ENCODE results near the gene MYO1C. TPM values are rescaled to one million over a fixed set of nuclear protein-coding genes. Genes with fewer than 3 reads are reported as not detected.

Gene MYO1C
- total and polyA plus RNA-seq, 2 donors (not counting 1 experiment from before 2014, with no cell fraction given), result 164 to 190 TPM

- Histone ChIP-seq H3K27ac (ENCODE audit: insufficient read depth, low read length) (no peak overlapping the region), H3K9ac (ENCODE audit: insufficient read depth, low read length) (no peak overlapping the region), H2AFZ (ENCODE audit: low read length) (no peak overlapping the region), H4K20me1 (ENCODE audit: control insufficient read depth, extremely low read depth, insufficient read depth, low read length) (no peaks in the 10 kb centered on the region), H3K79me2 (ENCODE audit: control insufficient read depth, insufficient read depth, low read length) (peaks cover 2% of the 10 kb centered on the region), H3K4me3 (replicated peaks in 1 of 4; ENCODE audit: control extremely low read depth in 1 of 4, insufficient read depth in 1 of 4, low read depth in 3 of 4, low read length in 4 of 4) (no peak overlapping the region), H3K36me3 (ENCODE audit: control insufficient read depth, insufficient read depth, low read length) (peaks cover 4% of the 10 kb centered on the region), H3K27me3 (ENCODE audit: control insufficient read depth, insufficient read depth, low read length) (no peaks in the 10 kb centered on the region), H3K4me2 (ENCODE audit: extremely low read depth, insufficient read depth, low read length) (no peak overlapping the region), H3K4me1 (ENCODE audit: control insufficient read depth, extremely low read depth, insufficient read depth, low read length) (no peaks in the 10 kb centered on the region), H3K9me3 (ENCODE audit: control insufficient read depth, insufficient read depth, low read depth, low read length) (no peaks in the 10 kb centered on the region)
- TF ChIP-seq CTCF (conservative IDR thresholded peaks at IDR 0.05 in 1 of 2, IDR thresholded peaks at IDR 0.05 in 1 of 2; ENCODE audit: low read depth in 1 of 2, low read length in 2 of 2) (no peak), EZH2 (IDR thresholded peaks at IDR 0.05; ENCODE audit: low read length, missing control alignments) (no peak)
- no peak for DNase-seq (ENCODE audit: low read depth in 2 of 2)
Measured at GRCh38 chr17:1521086-1521640, 28.7 kb upstream of the MYO1C start.

- Histone ChIP-seq H3K4me1 (ENCODE audit: control insufficient read depth, extremely low read depth, insufficient read depth, low read length) (peaks cover 5% of the 10 kb centered on the region), H2AFZ (ENCODE audit: low read length) (no peak overlapping the region), H3K9me3 (ENCODE audit: control insufficient read depth, insufficient read depth, low read depth, low read length) (no peaks in the 10 kb centered on the region), H3K9ac (ENCODE audit: insufficient read depth, low read length) (no peak overlapping the region), H3K36me3 (ENCODE audit: control insufficient read depth, insufficient read depth, low read length) (peaks cover 2% of the 10 kb centered on the region), H3K27me3 (ENCODE audit: control insufficient read depth, insufficient read depth, low read length) (no peaks in the 10 kb centered on the region), H3K79me2 (ENCODE audit: control insufficient read depth, insufficient read depth, low read length) (peaks cover 3% of the 10 kb centered on the region), H3K4me2 (ENCODE audit: extremely low read depth, insufficient read depth, low read length) (no peak overlapping the region), H4K20me1 (ENCODE audit: control insufficient read depth, extremely low read depth, insufficient read depth, low read length) (no peaks in the 10 kb centered on the region), H3K27ac (ENCODE audit: insufficient read depth, low read length) (no peak overlapping the region), H3K4me3 (replicated peaks in 1 of 4; ENCODE audit: control extremely low read depth in 1 of 4, insufficient read depth in 1 of 4, low read depth in 3 of 4, low read length in 4 of 4) (no peak overlapping the region)
- TF ChIP-seq CTCF (conservative IDR thresholded peaks at IDR 0.05 in 1 of 2, IDR thresholded peaks at IDR 0.05 in 1 of 2; ENCODE audit: low read depth in 1 of 2, low read length in 2 of 2), result no peak
- TF ChIP-seq EZH2 (IDR thresholded peaks at IDR 0.05; ENCODE audit: low read length, missing control alignments), result no peak
- no peak for DNase-seq (ENCODE audit: low read depth in 2 of 2)
Measured at GRCh38 chr17:1519678-1520077, 27.2 kb upstream of the MYO1C start.

- H3K4me1 ChIP-seq (ENCODE audit: control insufficient read depth, extremely low read depth, insufficient read depth, low read length), result peaks cover 5% of the 10 kb centered on the region
- H3K4me2 ChIP-seq (ENCODE audit: extremely low read depth, insufficient read depth, low read length), result no peak overlapping the region
- no peaks in the 10 kb centered on the region for H4K20me1 ChIP-seq (ENCODE audit: control insufficient read depth, extremely low read depth, insufficient read depth, low read length)
- no peak overlapping the region for H2AFZ ChIP-seq (ENCODE audit: low read length)
- H3K9ac ChIP-seq (ENCODE audit: insufficient read depth, low read length), result no peak overlapping the region
- H3K27ac ChIP-seq (ENCODE audit: insufficient read depth, low read length), result no peak overlapping the region
- H3K36me3 ChIP-seq (ENCODE audit: control insufficient read depth, insufficient read depth, low read length), result peaks cover 2% of the 10 kb centered on the region
- no peak for DNase-seq (ENCODE audit: low read depth in 2 of 2)
- no peaks in the 10 kb centered on the region for H3K9me3 ChIP-seq (ENCODE audit: control insufficient read depth, insufficient read depth, low read depth, low read length)
- no peak overlapping the region for H3K4me3 ChIP-seq (replicated peaks in 1 of 4; ENCODE audit: control extremely low read depth in 1 of 4, insufficient read depth in 1 of 4, low read depth in 3 of 4, low read length in 4 of 4)
- H3K27me3 ChIP-seq (ENCODE audit: control insufficient read depth, insufficient read depth, low read length), result no peaks in the 10 kb centered on the region
- TF ChIP-seq EZH2 (IDR thresholded peaks at IDR 0.05; ENCODE audit: low read length, missing control alignments), result no peak
- TF ChIP-seq CTCF (conservative IDR thresholded peaks at IDR 0.05 in 1 of 2, IDR thresholded peaks at IDR 0.05 in 1 of 2; ENCODE audit: low read depth in 1 of 2, low read length in 2 of 2), result no peak
- peaks cover 3% of the 10 kb centered on the region for H3K79me2 ChIP-seq (ENCODE audit: control insufficient read depth, insufficient read depth, low read length)
Measured at GRCh38 chr17:1518410-1518809, 25.9 kb upstream of the MYO1C start.
